ENCODE data around the gene LPCAT1.

- TF ChIP-seq, protein P1, sequence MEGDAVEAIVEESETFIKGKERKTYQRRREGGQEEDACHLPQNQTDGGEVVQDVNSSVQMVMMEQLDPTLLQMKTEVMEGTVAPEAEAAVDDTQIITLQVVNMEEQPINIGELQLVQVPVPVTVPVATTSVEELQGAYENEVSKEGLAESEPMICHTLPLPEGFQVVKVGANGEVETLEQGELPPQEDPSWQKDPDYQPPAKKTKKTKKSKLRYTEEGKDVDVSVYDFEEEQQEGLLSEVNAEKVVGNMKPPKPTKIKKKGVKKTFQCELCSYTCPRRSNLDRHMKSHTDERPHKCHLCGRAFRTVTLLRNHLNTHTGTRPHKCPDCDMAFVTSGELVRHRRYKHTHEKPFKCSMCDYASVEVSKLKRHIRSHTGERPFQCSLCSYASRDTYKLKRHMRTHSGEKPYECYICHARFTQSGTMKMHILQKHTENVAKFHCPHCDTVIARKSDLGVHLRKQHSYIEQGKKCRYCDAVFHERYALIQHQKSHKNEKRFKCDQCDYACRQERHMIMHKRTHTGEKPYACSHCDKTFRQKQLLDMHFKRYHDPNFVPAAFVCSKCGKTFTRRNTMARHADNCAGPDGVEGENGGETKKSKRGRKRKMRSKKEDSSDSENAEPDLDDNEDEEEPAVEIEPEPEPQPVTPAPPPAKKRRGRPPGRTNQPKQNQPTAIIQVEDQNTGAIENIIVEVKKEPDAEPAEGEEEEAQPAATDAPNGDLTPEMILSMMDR (IDR thresholded peaks at IDR 0.05), result no peak
- no peak for TF ChIP-seq POLR2A (IDR thresholded peaks at IDR 0.05)
- TF ChIP-seq POLR2AphosphoS5 (IDR thresholded peaks at IDR 0.05), result no peak
These were observed 44.6 kb upstream of the LPCAT1 start for GRCh38 chr5:1568201-1568979.

Data from breast epithelium (tissue), 3 donors.